ENCODE measurements around the gene PRKD3. TPM values are rescaled to one million over a fixed set of nuclear protein-coding genes. Genes with fewer than 3 reads are reported as not detected.

Gene PRKD3
- total and polyA plus RNA-seq, 10 of the 15 experiments (the other 5 are each of a cell fraction or from before 2014, with no cell fraction given) = 3.3 to 14.9 (median 7.9) TPM

GRCh38 chr2:37276291-37276690, 48.3 kb downstream of the PRKD3 start:
- no peaks in the 10 kb centered on the region for H3K79me2 ChIP-seq (ENCODE audit: control insufficient read depth, insufficient read depth, low read length)
- ATAC-seq (no peak), FAIRE-seq (no peak), DNase-seq (ENCODE audit: low read depth, low spot score) (no peak)
- no TSS peak for BruUV-seq (replicated peaks)
- no peaks in the 10 kb centered on the region for H3K4me1 ChIP-seq (ENCODE audit: control insufficient read depth, insufficient read depth, low read length)
- 97% methylated on average over 2 of the region's 2 CpGs for WGBS (ENCODE audit: insufficient coverage, insufficient replicate concordance, low lambda C conversion rate, missing lambda C conversion rate)
- H3K27me3 ChIP-seq (replicated peaks in 1 of 2; ENCODE audit: control insufficient read depth in 2 of 2, insufficient read depth in 2 of 2, low read length in 1 of 2) = no peaks in the 10 kb centered on the region
- H3K36me3 ChIP-seq (ENCODE audit: control insufficient read depth in 2 of 2, insufficient read depth in 2 of 2, low read length in 1 of 2) = peaks cover 0 to 1% of the 10 kb centered on the region in 2 experiments; a peak in 3 of 4 replicates
- ChIA-PET RAD21 (ENCODE audit: unreplicated experiment) (no interaction called here), POLR2A (no interaction called here), SMC1A (ENCODE audit: uncharacterized antibody, unreplicated experiment) (no interaction called here), CTCF (no interaction called here)
- in situ Hi-C loops (cut with MboI) (no loop called here), intact Hi-C loops (cut with micrococcal nuclease; ENCODE audit: unreplicated experiment) (no loop called here)
- no peak overlapping the region for H3K4me3 ChIP-seq
- H3K4me2 ChIP-seq (ENCODE audit: control insufficient read depth, insufficient read depth) = no peak overlapping the region
- H4K20me1 ChIP-seq (ENCODE audit: control insufficient read depth, insufficient read depth) = no peaks in the 10 kb centered on the region
- H3K9me3 ChIP-seq (replicated peaks; ENCODE audit: control insufficient read depth, insufficient read depth, low read length) = no peaks in the 10 kb centered on the region; the same call in 2 of the 3 replicates
- H3K27ac ChIP-seq (ENCODE audit: control insufficient read depth, insufficient read depth) = no peak overlapping the region
- no peak overlapping the region for H2AFZ ChIP-seq (ENCODE audit: control insufficient read depth, low read depth, low read length)
- TF ChIP-seq CHD2 (IDR thresholded peaks at IDR 0.05; ENCODE audit: borderline replicate concordance, low read depth, low read length) (no peak), GABPA (IDR thresholded peaks at IDR 0.05; ENCODE audit: low read depth) (no peak), CUX1 (IDR thresholded peaks at IDR 0.05; ENCODE audit: insufficient replicate concordance, low read depth, low read length) (no peak), CREM (IDR thresholded peaks at IDR 0.05; ENCODE audit: low read depth) (no peak), CHD4 (IDR thresholded peaks at IDR 0.05) (no peak), ZNF217 (IDR thresholded peaks at IDR 0.05) (no peak), STAT1 (conservative IDR thresholded peaks at IDR 0.05) (no peak)
- no peak overlapping the region for H3K9ac ChIP-seq (ENCODE audit: control insufficient read depth, insufficient read depth, low read length)

Small RNA genes lying within 50 kb of the gene (small RNA-seq; reads per million reads assigned to genes)
- gene RNU6-939P = not detected

Other genes with a start within 250 kb of the PRKD3 start
Only the 7 nearest of the 8 such genes appear.
- 16.7 and 19.2 TPM in 2 replicates for gene GPATCH11, start 240.3 kb downstream of the PRKD3 start, total RNA-seq (2014; rRNA removed)
- 28.5 and 31.8 TPM in 2 replicates for gene GPATCH11, start 240.3 kb downstream of the PRKD3 start, total RNA-seq (2014; rRNA removed; fragmentation: Illumina TruSeq; extraction: Trizol)
- gene GPATCH11, start 240.3 kb downstream of the PRKD3 start, total RNA-seq (2021) = 11.8 and 13.5 TPM in 2 replicates
- 15.6 and 25.2 TPM in 2 replicates for gene GPATCH11, start 240.3 kb downstream of the PRKD3 start, polyA plus RNA-seq (2011; rRNA removed)
- 30.4 and 38.6 TPM in 2 replicates for gene GPATCH11, start 240.3 kb downstream of the PRKD3 start, polyA plus RNA-seq (2014; fragmentation: Illumina TruSeq; extraction: Trizol)
- gene GPATCH11, start 240.3 kb downstream of the PRKD3 start, polyA plus RNA-seq (2014; fragmentation: Nextera tagmentation; extraction: Ambion mirVana) = 10 to 100 TPM; 11.5 to 15.9 TPM
- gene GPATCH11, start 240.3 kb downstream of the PRKD3 start, polyA plus RNA-seq (2014; rRNA removed) = 14.6 and 16.3 TPM in 2 replicates
- gene GPATCH11, start 240.3 kb downstream of the PRKD3 start, polyA plus RNA-seq (2016; fragmentation: Nextera tagmentation; extraction: Ambion mirVana) = 10 to 100 TPM; 18.4 to 18.5 TPM
- 44.4 and 53.4 TPM in 2 replicates for gene EIF2AK2, start 167.9 kb downstream of the PRKD3 start, total RNA-seq (2014; rRNA removed)
- 59.7 and 66.5 TPM in 2 replicates for gene EIF2AK2, start 167.9 kb downstream of the PRKD3 start, total RNA-seq (2014; rRNA removed; fragmentation: Illumina TruSeq; extraction: Trizol)
- 69.8 and 72.9 TPM in 2 replicates for gene EIF2AK2, start 167.9 kb downstream of the PRKD3 start, total RNA-seq (2021)
- gene EIF2AK2, start 167.9 kb downstream of the PRKD3 start, polyA plus RNA-seq (2011; rRNA removed) = 70.6 and 110 TPM in 2 replicates
- 66.9 and 85.4 TPM in 2 replicates for gene EIF2AK2, start 167.9 kb downstream of the PRKD3 start, polyA plus RNA-seq (2014; fragmentation: Illumina TruSeq; extraction: Trizol)
- 10 to 100 TPM; 16.2 to 34.6 TPM for gene EIF2AK2, start 167.9 kb downstream of the PRKD3 start, polyA plus RNA-seq (2014; fragmentation: Nextera tagmentation; extraction: Ambion mirVana)
- gene EIF2AK2, start 167.9 kb downstream of the PRKD3 start, polyA plus RNA-seq (2014; rRNA removed) = 40.2 and 46.7 TPM in 2 replicates
- 10 to 100 TPM; 70.9 to 81.4 TPM for gene EIF2AK2, start 167.9 kb downstream of the PRKD3 start, polyA plus RNA-seq (2016; fragmentation: Nextera tagmentation; extraction: Ambion mirVana)
- not detected in 2 replicates for gene SULT6B1, start 136.2 kb downstream of the PRKD3 start, total RNA-seq (2014; rRNA removed)
- gene SULT6B1, start 136.2 kb downstream of the PRKD3 start, total RNA-seq (2014; rRNA removed; fragmentation: Illumina TruSeq; extraction: Trizol) = not detected in 2 replicates
- not detected in 2 replicates for gene SULT6B1, start 136.2 kb downstream of the PRKD3 start, total RNA-seq (2021)
- not detected in 2 replicates for gene SULT6B1, start 136.2 kb downstream of the PRKD3 start, polyA plus RNA-seq (2011; rRNA removed)
- gene SULT6B1, start 136.2 kb downstream of the PRKD3 start, polyA plus RNA-seq (2014; fragmentation: Illumina TruSeq; extraction: Trizol) = not detected in 2 replicates
- not detected for gene SULT6B1, start 136.2 kb downstream of the PRKD3 start, polyA plus RNA-seq (2014; fragmentation: Nextera tagmentation; extraction: Ambion mirVana)
- gene SULT6B1, start 136.2 kb downstream of the PRKD3 start, polyA plus RNA-seq (2014; rRNA removed) = not detected in 2 replicates
- not detected for gene SULT6B1, start 136.2 kb downstream of the PRKD3 start, polyA plus RNA-seq (2016; fragmentation: Nextera tagmentation; extraction: Ambion mirVana)
- 28.1 and 31.2 TPM in 2 replicates for gene CEBPZOS, start 128.3 kb downstream of the PRKD3 start, total RNA-seq (2014; rRNA removed)
- 26.5 and 27.1 TPM in 2 replicates for gene CEBPZOS, start 128.3 kb downstream of the PRKD3 start, total RNA-seq (2014; rRNA removed; fragmentation: Illumina TruSeq; extraction: Trizol)
- gene CEBPZOS, start 128.3 kb downstream of the PRKD3 start, total RNA-seq (2021) = 32.1 and 33.2 TPM in 2 replicates
- gene CEBPZOS, start 128.3 kb downstream of the PRKD3 start, polyA plus RNA-seq (2011; rRNA removed) = 47.8 and 73.5 TPM in 2 replicates
- 41.3 and 46.2 TPM in 2 replicates for gene CEBPZOS, start 128.3 kb downstream of the PRKD3 start, polyA plus RNA-seq (2014; fragmentation: Illumina TruSeq; extraction: Trizol)
- 10 to 100 TPM; 22.9 to 50.8 TPM for gene CEBPZOS, start 128.3 kb downstream of the PRKD3 start, polyA plus RNA-seq (2014; fragmentation: Nextera tagmentation; extraction: Ambion mirVana)
- gene CEBPZOS, start 128.3 kb downstream of the PRKD3 start, polyA plus RNA-seq (2014; rRNA removed) = 44.3 and 48.5 TPM in 2 replicates
- gene CEBPZOS, start 128.3 kb downstream of the PRKD3 start, polyA plus RNA-seq (2016; fragmentation: Nextera tagmentation; extraction: Ambion mirVana) = 10 to 100 TPM; 36.8 to 47.9 TPM
- 38.0 and 46.3 TPM in 2 replicates for gene CEBPZ, start 93.2 kb downstream of the PRKD3 start, total RNA-seq (2014; rRNA removed)
- 77.3 and 89.2 TPM in 2 replicates for gene CEBPZ, start 93.2 kb downstream of the PRKD3 start, total RNA-seq (2014; rRNA removed; fragmentation: Illumina TruSeq; extraction: Trizol)
- gene CEBPZ, start 93.2 kb downstream of the PRKD3 start, total RNA-seq (2021) = 57.6 and 62.0 TPM in 2 replicates
- 29.4 and 48.4 TPM in 2 replicates for gene CEBPZ, start 93.2 kb downstream of the PRKD3 start, polyA plus RNA-seq (2011; rRNA removed)
- gene CEBPZ, start 93.2 kb downstream of the PRKD3 start, polyA plus RNA-seq (2014; fragmentation: Illumina TruSeq; extraction: Trizol) = 60.1 and 76.4 TPM in 2 replicates
- gene CEBPZ, start 93.2 kb downstream of the PRKD3 start, polyA plus RNA-seq (2014; fragmentation: Nextera tagmentation; extraction: Ambion mirVana) = 10 to 100 TPM; 38.2 to 69.6 TPM
- 33.0 and 36.1 TPM in 2 replicates for gene CEBPZ, start 93.2 kb downstream of the PRKD3 start, polyA plus RNA-seq (2014; rRNA removed)
- 10 to 100 TPM; 43.2 to 55.7 TPM for gene CEBPZ, start 93.2 kb downstream of the PRKD3 start, polyA plus RNA-seq (2016; fragmentation: Nextera tagmentation; extraction: Ambion mirVana)
- gene NDUFAF7, start 93.2 kb downstream of the PRKD3 start, total RNA-seq (2014; rRNA removed) = 16.6 and 22.0 TPM in 2 replicates
- gene NDUFAF7, start 93.2 kb downstream of the PRKD3 start, total RNA-seq (2014; rRNA removed; fragmentation: Illumina TruSeq; extraction: Trizol) = 25.3 and 26.6 TPM in 2 replicates
- 17.1 and 21.1 TPM in 2 replicates for gene NDUFAF7, start 93.2 kb downstream of the PRKD3 start, total RNA-seq (2021)
- 39.5 and 57.4 TPM in 2 replicates for gene NDUFAF7, start 93.2 kb downstream of the PRKD3 start, polyA plus RNA-seq (2011; rRNA removed)
- gene NDUFAF7, start 93.2 kb downstream of the PRKD3 start, polyA plus RNA-seq (2014; fragmentation: Illumina TruSeq; extraction: Trizol) = 26.6 and 31.2 TPM in 2 replicates
- 10 to 100 TPM; 18.3 to 25.0 TPM for gene NDUFAF7, start 93.2 kb downstream of the PRKD3 start, polyA plus RNA-seq (2014; fragmentation: Nextera tagmentation; extraction: Ambion mirVana)
- gene NDUFAF7, start 93.2 kb downstream of the PRKD3 start, polyA plus RNA-seq (2014; rRNA removed) = 21.2 and 30.0 TPM in 2 replicates
- gene NDUFAF7, start 93.2 kb downstream of the PRKD3 start, polyA plus RNA-seq (2016; fragmentation: Nextera tagmentation; extraction: Ambion mirVana) = 10 to 100 TPM; 23.2 to 23.6 TPM
- gene QPCT, start 19.8 kb upstream of the PRKD3 start, total RNA-seq (2014; rRNA removed) = 0.17 and 0.27 TPM in 2 replicates
- gene QPCT, start 19.8 kb upstream of the PRKD3 start, total RNA-seq (2014; rRNA removed; fragmentation: Illumina TruSeq; extraction: Trizol) = 0.18 TPM in 1 of 2 replicates, not detected in the other
- 0.15 and 0.16 TPM in 2 replicates for gene QPCT, start 19.8 kb upstream of the PRKD3 start, total RNA-seq (2021)
- 0.14 and 0.52 TPM in 2 replicates for gene QPCT, start 19.8 kb upstream of the PRKD3 start, polyA plus RNA-seq (2011; rRNA removed)
- 0.19 TPM in 1 of 2 replicates, not detected in the other for gene QPCT, start 19.8 kb upstream of the PRKD3 start, polyA plus RNA-seq (2014; fragmentation: Illumina TruSeq; extraction: Trizol)
- gene QPCT, start 19.8 kb upstream of the PRKD3 start, polyA plus RNA-seq (2014; fragmentation: Nextera tagmentation; extraction: Ambion mirVana) = under 1 TPM; 0.14 to 0.24 TPM
- gene QPCT, start 19.8 kb upstream of the PRKD3 start, polyA plus RNA-seq (2014; rRNA removed) = not detected in 2 replicates
- under 1 TPM; 0.24 to 0.86 TPM for gene QPCT, start 19.8 kb upstream of the PRKD3 start, polyA plus RNA-seq (2016; fragmentation: Nextera tagmentation; extraction: Ambion mirVana)